Measurements from ENCODE around the gene IFITM10.

The IFITM10 gene

DNA sequence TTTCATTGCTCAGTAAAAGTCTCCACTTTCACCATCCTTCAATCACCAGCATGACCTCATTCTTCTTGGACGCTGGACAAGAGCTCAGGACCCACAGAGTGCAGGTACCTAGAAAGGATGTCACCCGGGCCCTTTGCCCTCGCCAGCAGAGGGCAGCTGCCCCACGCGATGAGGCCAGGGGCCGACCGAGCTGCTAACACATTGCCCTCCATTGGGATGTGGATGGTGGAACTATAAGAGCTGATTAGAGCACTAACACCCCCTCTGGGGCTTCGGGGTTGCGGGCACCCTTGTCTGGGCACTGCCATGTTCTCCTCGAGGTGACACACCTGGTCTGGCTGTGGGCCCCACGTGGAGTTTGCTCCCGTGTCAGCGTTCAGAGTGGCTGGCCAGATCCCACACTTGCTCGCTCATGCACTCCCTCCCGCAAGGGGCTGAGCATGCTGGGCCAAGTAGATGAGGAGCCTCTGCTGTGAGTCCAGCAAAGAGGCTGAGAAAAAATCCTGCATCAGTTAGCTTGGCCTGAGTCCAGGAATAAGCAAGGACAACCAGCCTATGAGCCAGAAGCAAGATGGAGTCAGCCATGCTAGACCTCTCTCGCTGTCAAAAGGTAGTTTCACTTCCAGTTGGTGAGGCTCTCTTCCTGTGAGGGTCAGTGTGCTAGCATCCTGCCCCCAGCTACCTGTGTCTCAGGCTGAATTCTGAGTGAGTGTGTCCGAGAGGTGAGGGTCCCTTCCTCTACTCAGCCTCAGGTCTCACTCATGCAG is 43.6 kb downstream of the IFITM10 start:
- no peak for FAIRE-seq

DNA sequence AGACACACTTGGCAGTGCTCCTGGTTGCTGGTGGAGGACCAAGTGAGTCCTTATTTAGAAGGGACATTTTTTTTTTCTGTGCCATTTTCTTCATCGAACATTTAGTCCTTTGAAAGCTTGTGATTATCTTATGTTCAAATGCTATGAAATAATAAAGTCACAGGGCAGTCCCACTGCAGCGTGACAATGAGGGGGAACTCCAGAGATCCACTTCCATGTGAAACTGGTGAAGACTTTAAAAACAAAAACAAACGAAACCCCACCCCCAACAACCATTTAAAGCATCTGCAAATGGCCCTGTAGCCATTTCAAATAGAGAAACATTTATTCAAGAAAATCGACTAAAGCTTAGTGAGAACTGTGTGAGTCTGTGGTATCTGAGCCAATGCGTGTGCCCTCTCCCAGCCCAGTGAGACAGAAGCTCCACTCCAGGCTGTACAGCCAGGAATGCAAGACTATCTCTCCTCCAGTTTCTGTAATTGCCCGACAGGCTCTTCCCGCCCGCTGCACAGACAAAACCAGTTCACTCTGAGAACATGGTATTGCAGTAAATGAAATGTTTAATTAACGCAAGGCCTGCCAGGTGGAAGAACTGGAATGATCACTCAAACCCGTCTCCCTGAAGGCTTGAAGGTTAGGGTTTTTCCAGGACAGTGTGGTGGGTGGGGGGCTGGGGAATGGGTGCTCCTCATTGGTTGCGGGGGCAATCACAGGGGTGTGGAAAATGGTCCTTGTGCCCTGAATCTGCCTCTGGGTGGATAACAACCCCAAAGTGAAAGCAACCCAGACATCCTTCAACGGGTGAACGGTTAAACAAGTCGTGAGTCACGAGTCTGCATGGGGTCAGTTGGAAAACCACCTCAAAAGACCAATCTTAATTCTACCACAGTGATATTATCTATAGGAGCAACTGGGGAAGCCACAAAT is 45.0 kb downstream of the IFITM10 start:
- FAIRE-seq, result no peak

DNA sequence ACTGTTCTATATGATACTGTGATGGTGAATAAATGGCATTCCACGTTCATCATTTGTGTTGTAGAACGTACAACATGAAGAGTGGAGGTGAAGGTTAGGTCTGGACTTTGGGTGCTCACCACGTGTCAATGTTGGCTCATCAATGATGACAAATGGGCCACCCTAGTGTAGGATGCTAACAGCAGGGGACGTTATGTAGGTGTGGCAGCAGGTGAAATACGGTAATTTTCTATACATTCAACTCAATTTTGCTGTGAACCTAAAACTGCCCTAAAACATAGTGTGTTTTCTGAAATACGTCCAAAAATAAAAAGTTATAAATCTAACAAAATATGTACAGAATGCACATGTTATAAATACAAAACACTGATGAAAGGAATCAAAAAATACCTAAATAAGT is 47.2 kb downstream of the IFITM10 start:
- FAIRE-seq, result no peak

DNA sequence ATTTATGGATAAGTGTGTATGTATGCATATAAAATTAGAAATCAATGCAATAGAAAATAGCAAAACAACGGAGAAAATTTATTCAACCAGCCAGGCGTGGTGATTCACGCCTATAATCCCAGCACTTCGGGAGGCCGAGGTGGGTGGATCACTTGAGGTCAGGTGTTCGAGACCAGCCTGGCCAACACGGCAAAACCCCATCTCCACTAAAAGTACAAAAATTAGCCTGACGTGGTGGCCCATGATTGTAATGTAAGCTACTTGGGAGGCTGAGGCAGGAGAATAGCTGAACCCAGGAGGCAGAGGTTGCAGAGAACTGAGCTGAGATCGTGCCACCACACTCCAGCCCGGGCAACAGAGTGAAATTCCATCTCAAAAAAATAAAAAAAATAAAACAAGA is 47.9 kb downstream of the IFITM10 start:
- no peak for FAIRE-seq

DNA sequence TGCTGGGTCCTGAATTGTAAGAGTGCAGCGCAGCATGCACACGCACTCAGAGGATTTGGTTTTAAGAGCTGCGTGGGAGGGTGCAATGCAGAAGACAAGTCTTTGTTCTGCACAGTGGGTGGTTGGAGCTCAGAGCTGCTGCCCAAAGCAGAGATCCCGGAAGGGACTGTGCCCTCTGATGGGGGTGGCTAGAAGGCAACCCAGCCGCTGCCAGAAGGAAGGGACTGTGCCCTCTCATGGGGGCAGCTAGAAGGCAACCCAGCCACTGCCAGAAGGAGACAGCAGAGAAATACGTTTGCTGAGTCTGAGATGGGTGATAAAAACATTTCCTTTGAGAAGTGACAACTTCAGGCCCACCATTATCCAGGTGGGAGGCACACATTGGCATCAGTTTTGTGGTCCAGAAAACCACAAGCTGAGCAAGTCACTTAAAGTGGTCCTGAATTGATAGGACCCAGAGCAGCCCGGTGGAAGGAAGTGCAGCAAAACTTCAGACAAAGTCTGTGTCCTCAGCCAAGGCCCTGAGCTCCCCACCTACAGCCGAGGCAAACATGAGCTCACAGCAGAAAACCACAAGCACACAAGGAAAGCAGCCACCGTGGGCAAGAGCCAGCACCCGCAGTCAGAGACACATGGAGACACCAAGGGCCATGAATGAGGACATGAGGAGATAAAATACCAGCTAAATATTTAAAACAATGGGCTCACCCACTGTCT is 49.1 kb downstream of the IFITM10 start:
- FAIRE-seq, result no peak

DNA sequence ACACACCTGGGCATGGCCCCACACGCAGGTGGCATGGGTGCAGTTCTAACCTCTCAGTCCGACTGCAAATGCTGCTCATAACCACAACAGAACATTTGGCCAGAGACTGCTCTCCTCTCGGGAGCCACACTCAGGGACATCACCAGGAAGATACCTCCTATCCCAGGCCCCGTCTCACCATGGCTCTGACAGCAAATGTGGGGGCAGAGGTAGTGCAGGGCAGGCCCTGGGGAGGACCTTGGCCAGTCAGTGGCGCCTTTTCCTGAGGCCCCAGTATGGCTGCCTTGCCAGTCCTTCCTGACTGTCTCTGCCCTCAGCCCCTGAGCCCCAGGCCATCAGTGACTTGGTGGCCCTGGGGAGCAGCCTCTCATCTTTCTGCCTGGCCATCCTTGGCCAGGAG is 50.6 kb downstream of the IFITM10 start:
- FAIRE-seq, result no peak

DNA sequence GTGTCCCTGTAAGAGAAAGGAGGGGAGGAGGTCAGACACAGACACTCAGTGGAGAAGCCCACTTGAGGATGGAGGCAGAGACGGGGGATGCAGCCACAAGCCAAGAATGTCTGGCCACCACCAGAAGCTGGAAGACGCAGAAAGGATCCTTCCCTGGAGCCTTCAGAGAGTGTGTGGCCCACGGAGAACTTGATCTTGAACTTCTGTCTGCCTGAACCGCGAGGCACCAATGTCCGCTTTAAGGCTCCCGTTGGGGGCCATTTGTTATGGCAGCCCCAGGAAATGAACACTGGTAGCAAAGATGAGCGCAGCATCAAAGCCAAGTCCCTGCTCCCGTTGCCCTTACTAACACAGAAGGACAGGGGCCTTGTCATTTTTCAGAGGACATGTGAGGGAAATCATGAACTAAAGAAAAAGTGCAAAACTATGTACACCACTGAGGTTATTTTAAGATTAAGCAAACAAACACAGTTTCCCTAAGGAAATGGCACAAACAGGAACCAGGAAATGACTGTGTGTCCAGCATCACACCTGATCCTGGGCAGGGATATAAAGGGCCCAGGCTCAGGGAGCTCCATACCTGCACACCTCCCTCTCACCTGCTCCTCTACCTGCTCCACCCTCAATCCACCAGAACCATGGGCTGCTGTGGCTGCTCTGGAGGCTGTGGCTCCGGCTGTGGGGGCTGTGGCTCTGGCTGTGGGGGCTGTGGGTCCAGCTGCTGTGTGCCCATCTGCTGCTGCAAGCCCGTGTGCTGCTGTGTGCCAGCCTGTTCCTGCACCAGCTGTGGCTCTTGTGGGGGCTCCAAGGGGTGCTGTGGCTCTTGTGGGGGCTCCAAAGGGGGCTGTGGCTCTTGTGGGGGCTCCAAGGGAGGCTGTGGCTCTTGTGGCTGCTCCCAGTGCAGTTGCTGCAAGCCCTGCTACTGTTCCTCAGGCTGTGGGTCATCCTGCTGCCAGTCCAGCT is 53.5 kb downstream of the IFITM10 start, which contains the start of gene KRTAP5-6:
Gene KRTAP5-6, plus strand, starts transcription at position 588 of the 963 bp plus-strand sequence. Its CDS starts 51 bp downstream, at position 639.
- FAIRE-seq, result no peak

DNA sequence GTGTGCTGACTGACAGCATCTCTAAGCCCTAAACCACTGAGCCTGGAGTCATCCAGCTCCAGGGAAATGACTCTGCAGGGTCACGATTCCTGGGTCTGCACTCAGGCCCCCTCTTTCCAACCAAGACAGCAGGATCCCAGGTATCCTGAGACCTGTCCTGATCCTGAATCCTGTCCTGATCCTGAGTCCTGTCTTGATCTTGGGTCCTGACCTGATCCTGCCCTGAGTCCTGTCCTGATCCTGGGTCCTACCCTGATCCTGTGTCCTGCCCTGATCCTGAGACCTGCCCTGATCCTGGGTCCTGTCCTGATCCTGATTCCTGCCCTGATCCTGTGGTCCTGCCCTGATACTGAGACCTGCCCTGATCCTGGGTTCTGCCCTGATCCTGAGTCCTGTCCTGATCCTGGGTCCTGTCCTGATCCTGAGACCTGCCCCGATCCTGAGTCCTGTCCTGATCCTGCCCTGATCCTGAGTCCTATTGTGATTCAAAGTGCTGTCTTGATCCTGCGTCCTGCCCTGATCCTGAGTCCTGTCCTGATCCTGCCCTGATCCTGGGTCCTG is 54.8 kb downstream of the IFITM10 start:
- FAIRE-seq, result no peak

DNA sequence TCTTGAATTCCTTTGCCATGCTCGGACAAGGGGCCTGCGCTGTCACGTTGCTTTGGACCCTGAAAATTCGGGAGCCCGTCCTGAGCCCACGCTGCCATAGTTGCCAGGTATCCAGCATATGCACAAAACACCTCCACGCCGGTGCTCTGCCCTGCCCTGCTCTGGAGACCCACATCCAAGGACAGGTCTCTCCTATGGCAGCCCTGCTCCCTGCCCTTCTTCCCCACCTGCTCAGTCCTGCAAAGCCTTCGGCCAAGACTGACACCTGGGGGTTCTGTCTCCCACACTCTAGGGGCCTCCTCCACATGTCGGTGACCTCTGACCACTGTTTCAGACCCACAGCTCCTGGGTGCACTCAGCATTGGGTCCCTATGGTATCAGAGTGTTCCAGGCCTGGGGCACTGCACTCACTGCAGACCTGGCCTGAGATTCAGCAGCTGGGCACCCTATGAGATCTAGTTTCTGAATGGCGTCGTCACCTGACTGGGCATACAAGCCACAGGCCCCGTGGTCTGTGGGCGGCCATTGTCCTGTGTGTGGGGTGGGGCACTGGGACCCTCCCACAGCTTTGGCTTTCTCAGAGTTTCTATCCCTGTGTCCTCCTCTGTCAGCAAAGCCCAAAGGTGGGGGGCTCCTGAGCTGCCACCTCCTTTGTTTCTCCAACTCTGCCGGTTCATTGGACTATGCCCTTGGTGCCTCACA is 55.4 kb downstream of the IFITM10 start:
- no peak for FAIRE-seq

DNA sequence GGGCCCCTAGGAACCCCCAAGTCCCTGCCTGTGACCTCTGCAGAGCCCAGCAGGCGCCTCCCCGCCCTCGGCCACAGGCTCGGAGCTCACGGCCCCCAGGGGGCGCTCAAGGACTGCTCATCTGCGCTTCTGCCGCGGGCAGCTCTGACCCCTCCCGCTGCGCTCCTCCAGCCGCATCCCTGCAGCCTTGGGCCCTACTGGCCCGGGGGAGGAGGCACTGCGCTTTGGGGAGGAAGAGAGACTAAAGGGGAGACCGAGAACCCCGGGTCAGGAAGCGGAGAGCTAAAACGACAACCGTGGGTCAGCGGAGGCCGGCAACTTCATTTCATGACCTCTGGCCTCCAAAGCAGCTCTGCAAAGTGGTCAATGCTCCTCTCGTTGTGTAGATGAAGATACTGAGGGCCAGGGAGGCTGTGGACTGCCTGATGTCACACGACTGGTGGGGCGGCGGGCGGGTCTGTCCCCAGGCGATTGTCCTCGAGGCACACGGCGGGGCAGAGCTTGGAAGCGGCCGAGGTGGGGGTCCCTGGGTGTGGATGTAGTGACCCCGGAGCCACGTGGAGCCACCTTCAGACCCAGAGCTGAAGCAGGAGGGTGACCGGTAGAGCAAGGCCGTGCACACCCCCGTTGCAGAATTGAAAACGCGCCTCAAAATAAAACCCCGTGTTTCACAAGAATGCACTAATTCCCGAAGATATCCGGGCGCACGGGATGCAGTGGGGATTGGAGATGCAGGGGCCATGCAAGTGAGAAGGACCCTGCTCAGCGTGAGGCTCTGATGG is 56.1 kb downstream of the IFITM10 start:
- no peak for FAIRE-seq

DNA sequence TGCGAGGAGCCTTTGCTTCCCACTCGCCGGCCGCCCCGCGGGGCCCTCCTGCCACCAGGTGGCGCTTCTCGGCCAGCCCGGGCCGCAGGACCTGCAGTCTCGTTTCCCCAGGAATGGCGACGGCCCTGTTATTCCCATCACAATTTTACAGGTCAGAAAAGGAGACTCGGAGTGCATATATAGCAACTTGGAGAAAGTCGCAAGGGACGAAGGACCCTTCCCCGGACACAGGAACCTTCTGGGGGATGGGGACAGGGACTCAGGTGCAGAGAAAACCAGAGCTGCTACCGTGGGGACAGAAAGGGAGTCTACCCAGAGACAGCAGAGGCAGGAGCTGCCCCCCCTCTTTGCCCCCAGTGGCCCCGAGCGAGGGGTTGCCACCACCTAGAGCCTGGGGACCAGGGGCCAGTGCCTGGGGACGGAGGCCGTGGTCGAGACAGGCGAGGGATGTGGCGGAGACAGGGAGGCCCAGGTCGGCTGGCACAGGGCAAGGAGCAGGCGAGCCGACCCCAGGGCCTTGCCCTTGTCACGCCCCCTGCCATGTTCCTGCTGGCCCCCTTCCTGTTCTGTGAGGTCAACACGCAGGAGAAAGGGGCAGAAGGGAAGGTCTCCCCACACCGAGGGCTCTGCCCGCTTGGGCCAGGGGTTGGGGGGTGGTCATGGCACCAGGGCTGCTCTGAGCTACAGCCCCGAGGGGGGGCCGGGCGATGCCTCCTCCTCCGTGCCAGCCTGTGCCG is 56.9 kb downstream of the IFITM10 start:
- no peak for FAIRE-seq

DNA sequence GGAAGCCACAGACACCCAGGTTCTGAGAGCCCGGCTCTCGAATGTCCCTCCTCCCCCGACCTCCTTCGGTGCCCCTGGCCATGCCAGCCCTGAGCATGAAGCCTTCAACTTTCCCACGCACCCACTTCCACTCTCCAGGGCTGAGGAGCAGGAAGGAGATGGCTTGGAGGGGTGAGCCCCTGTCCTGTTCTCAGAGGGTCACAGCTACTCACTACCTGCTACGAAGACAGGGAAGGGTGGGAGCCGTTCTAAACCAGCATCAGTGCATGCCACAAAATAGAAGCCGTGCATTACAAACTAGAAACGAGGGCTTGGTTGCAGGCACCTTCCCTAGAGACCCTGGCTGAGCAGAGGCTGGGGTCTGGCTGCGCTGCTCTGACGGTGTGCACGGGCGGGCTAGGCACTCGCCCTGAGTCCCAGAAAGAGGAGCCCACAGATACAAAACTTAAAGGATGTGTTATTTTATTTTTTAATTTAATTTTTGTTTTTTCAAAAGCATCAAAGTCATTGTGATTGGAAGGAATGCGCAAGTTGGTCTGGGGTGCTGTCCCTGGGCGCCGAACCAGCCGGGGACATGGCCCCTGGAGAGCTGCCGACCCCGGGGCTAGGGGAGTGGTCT is 57.6 kb downstream of the IFITM10 start:
- no peak for FAIRE-seq

DNA sequence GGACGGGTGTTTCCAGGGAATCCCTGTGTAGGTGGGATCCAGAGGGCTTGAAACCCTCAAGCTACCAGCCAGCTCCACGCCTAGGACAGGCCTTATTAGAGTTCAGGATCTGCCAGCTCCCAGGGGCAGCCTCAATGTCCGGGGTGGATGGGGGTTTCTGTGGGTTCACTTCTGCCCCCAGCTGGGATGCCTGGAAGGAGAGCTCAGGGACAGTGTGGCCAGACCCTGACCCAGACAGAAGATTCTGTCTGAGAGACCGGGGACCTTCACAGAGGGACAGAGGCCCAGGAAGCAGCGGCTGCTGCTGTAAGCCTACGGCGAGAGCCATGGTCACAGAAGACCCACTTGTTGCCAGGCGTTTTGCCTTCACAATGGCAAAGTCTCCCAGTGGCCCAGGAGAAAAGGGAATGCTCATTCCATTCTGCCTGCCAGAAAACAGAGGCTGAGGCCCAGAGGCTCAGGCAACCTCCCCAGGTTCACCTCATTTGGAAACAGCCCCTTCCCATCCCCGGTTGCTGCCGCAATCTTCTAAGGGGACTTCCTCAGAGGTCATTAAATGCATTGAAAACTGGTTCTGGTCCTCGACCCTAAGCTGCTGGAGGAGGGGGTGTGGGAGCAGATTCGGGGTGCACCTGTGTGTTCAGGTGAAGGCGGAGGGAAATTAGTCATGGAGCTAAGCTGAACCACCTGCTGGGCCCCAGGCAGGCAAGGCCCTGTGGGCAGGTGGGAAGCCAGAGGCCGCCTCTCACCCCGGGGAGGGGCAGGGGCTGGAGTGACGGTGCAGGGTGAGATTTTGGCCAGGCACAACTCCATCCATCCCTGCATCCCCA is 58.3 kb downstream of the IFITM10 start:
- no peak for FAIRE-seq

DNA sequence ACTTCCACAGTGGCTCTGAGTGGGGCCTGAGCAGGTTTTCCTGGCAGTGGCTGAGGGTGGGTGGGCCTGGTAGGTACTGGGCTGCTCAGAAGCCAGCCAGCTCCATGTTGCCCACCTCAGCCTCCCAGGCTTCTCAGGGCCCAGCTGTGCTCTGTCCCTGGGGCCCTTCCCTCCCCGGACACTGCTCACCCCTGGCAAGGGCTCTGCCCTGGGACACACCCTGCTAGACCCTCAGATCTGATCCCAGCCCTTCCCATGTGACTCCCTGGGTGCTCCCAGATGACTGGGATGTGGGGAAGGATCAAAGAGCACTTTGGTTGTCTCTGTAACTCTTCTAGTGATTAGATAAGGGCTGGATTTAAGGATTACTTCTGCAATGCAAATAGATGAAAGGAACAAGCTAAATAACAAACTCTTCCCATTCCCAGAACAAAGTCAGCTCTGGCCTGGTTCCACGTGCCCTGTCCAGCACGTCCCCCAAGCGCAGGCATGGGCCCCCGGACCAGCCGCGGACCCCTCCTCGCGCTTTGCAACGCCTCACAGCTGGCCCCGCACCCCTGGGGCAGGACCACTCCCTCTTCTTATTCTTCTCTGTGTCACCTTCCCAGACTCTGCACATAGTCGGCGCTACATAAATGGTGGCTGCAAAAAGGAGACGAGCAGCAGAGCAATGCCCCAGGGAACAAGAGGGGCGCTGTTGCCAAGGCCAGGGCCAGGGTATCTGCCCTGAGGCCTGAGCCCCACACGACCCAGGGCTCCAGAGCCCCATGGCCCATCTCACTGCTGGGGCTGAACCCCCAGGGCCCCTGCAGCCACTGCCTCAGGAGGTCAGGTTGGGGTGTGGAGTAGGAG is 59.1 kb downstream of the IFITM10 start:
- no peak for FAIRE-seq

DNA sequence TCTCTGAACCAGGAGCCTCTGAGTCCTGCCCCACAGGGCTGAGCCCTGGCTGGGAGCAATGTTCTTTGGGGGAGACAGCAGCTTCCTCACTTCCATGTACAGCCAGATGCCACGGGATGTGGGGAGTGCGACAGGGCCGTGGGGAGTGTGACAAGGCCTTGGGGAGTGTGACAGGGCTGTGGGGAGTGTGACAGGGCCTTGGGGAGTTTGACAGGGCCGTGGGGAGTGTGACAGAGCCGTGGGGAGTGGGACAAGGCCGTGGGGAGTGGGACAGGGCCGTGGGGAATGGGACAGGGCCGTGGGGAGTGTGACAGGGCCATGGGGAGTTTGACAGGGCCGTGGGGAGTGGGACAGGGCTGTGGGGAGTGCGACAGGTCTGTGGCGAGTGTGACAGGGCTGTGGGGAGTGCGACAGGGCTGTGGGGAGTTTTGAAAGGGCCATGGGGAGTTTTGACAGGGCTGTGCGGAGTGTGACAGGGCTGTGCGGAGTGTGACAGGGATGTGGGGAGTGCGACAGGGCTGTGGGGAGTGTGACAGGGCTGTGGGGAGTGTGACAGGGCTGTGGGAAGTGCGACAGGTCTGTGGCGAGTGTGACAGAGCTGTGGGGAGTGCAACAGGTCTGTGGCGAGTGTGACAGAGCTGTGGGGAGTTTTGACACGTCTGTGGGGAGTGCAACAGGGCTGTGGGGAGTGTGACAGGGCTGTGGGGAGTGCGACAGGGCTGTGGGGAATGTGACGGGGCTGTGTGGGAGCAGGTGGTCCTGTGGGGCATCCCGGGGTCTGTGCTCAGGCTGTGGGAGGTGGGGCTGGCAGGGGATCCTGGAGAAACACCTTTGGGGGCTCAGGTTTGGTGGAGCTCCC is 60.0 kb downstream of the IFITM10 start:
- FAIRE-seq, result no peak
